ENCODE measurements around the gene BCL2.

BCL2 gene

GRCh38 chr18:63234841-63235240 lies 84.7 kb downstream of the BCL2 start:
- no peak for TF ChIP-seq ARNTL (CRISPR knock-in tag; IDR thresholded peaks at IDR 0.05; ENCODE audit: borderline replicate concordance, low read depth)
- TF ChIP-seq ZNF70 (CRISPR knock-in tag; IDR thresholded peaks at IDR 0.05): no peak
- TF ChIP-seq ZFP30 (CRISPR knock-in tag; IDR thresholded peaks at IDR 0.05): no peak
- no peak for TF ChIP-seq ZNF8 (CRISPR knock-in tag; IDR thresholded peaks at IDR 0.05)
- no peak for TF ChIP-seq RARB (CRISPR knock-in tag; IDR thresholded peaks at IDR 0.05)
- TF ChIP-seq POU6F1 (CRISPR knock-in tag; IDR thresholded peaks at IDR 0.05; ENCODE audit: borderline replicate concordance, low read depth): no peak
- TF ChIP-seq CSRNP3 (CRISPR knock-in tag; IDR thresholded peaks at IDR 0.05): no peak
- no peak for TF ChIP-seq CREB5 (CRISPR knock-in tag; IDR thresholded peaks at IDR 0.05; ENCODE audit: low read depth)
- TF ChIP-seq BACH2 (CRISPR knock-in tag; IDR thresholded peaks at IDR 0.05; ENCODE audit: borderline replicate concordance): no peak
- TF ChIP-seq ZFP3 (CRISPR knock-in tag; IDR thresholded peaks at IDR 0.05): no peak
- TF ChIP-seq CSDC2 (CRISPR knock-in tag; IDR thresholded peaks at IDR 0.05): no peak
- no peak for TF ChIP-seq ISL1 (CRISPR knock-in tag; IDR thresholded peaks at IDR 0.05)
- TF ChIP-seq PPARA (CRISPR knock-in tag; IDR thresholded peaks at IDR 0.05; ENCODE audit: borderline replicate concordance): no peak
- no peak; the same call in 2 of the 3 replicates for ATAC-seq

GRCh38 chr18:63234432-63234831 lies 85.1 kb downstream of the BCL2 start:
- TF ChIP-seq PPARA (CRISPR knock-in tag; IDR thresholded peaks at IDR 0.05; ENCODE audit: borderline replicate concordance) (no peak), ARNTL (CRISPR knock-in tag; IDR thresholded peaks at IDR 0.05; ENCODE audit: borderline replicate concordance, low read depth) (no peak), BACH2 (CRISPR knock-in tag; IDR thresholded peaks at IDR 0.05; ENCODE audit: borderline replicate concordance) (no peak), ESRRG (CRISPR knock-in tag; IDR thresholded peaks at IDR 0.05) (no peak), ZFP3 (CRISPR knock-in tag; IDR thresholded peaks at IDR 0.05) (no peak), CSRNP3 (CRISPR knock-in tag; IDR thresholded peaks at IDR 0.05) (no peak)
- ATAC-seq: no peak; the same call in 2 of the 3 replicates

- TF ChIP-seq POU6F1 (CRISPR knock-in tag; IDR thresholded peaks at IDR 0.05; ENCODE audit: borderline replicate concordance, low read depth) (no peak), CSRNP3 (CRISPR knock-in tag; IDR thresholded peaks at IDR 0.05) (no peak), PATZ1 (CRISPR knock-in tag; IDR thresholded peaks at IDR 0.05; ENCODE audit: borderline replicate concordance) (no peak), TCF4 (CRISPR knock-in tag; IDR thresholded peaks at IDR 0.05; ENCODE audit: borderline replicate concordance) (no peak), RARB (CRISPR knock-in tag; IDR thresholded peaks at IDR 0.05) (no peak), ARNTL (CRISPR knock-in tag; IDR thresholded peaks at IDR 0.05; ENCODE audit: borderline replicate concordance, low read depth) (no peak), ZFP3 (CRISPR knock-in tag; IDR thresholded peaks at IDR 0.05) (no peak), SNAI2 (CRISPR knock-in tag; IDR thresholded peaks at IDR 0.05) (no peak), ZFP30 (CRISPR knock-in tag; IDR thresholded peaks at IDR 0.05) (no peak), OSR1 (CRISPR knock-in tag; IDR thresholded peaks at IDR 0.05) (no peak), ZNF8 (CRISPR knock-in tag; IDR thresholded peaks at IDR 0.05) (no peak), ZNF70 (CRISPR knock-in tag; IDR thresholded peaks at IDR 0.05) (no peak), TOX (CRISPR knock-in tag; IDR thresholded peaks at IDR 0.05; ENCODE audit: borderline replicate concordance) (no peak), ESRRG (CRISPR knock-in tag; IDR thresholded peaks at IDR 0.05) (no peak), CSDC2 (CRISPR knock-in tag; IDR thresholded peaks at IDR 0.05) (no peak), TSHZ2 (CRISPR knock-in tag; IDR thresholded peaks at IDR 0.05) (no peak)
- no peak for ATAC-seq
Observed at GRCh38 chr18:63233334-63233733, 86.2 kb downstream of the BCL2 start.

All from SK-N-SH treated with all-trans-retinoic acid at 6 μM for 48 hours (cell line).